DMS79 (cell line): ENCODE measurements around the gene STAT5A.
"Not testable (repeated sequence)": the region's sequence is repeated elsewhere in the genome, so short reads cannot be mapped to it uniquely, and the experiment has no call there.

Source experiments
- DNase-seq: peaks from one replicate; lab custom pipeline; 2025; lab: John Stamatoyannopoulos, UW

STAT5A gene

GRCh38 chr17:42285346-42286050 lies 2.8 kb upstream of the STAT5A start:
- DNase-seq = no peak

- no peak for DNase-seq
These were observed 1.7 kb upstream of the STAT5A start for GRCh38 chr17:42286411-42287221.

DNA sequence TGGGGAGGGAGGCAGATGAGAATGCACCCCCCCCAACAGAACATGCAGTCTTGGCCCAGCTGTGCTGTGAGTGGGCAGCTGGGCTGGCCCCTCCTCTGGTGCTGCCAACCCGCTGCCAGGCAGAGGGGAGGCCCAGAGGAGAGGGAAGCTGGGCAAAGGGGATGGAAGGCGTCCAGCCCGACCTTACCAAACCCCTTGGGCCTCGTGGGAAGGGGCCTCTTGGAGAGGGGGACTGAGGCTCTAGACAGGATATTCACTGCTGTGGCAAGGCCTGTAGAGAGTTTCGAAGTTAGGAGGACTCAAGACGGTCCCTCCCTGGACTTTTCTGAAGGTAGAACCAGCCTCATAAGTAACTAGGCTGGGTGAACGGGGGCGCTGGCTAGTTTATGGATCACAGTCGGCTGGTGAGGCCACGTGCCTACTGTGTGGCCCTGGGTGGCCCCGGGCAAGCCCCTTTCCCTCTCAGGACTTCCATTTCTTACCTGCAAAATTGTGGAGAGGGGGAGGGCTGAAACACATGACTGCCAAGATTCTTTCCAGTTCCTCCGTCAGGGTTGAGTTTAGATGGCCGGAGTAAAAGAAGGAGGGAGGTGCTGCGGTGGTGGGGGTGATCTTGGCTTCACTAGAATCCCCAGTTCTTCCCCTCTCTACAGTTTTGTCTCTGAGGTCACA lies 857 bp upstream of the STAT5A start:
- DNase-seq = no peak

DNA sequence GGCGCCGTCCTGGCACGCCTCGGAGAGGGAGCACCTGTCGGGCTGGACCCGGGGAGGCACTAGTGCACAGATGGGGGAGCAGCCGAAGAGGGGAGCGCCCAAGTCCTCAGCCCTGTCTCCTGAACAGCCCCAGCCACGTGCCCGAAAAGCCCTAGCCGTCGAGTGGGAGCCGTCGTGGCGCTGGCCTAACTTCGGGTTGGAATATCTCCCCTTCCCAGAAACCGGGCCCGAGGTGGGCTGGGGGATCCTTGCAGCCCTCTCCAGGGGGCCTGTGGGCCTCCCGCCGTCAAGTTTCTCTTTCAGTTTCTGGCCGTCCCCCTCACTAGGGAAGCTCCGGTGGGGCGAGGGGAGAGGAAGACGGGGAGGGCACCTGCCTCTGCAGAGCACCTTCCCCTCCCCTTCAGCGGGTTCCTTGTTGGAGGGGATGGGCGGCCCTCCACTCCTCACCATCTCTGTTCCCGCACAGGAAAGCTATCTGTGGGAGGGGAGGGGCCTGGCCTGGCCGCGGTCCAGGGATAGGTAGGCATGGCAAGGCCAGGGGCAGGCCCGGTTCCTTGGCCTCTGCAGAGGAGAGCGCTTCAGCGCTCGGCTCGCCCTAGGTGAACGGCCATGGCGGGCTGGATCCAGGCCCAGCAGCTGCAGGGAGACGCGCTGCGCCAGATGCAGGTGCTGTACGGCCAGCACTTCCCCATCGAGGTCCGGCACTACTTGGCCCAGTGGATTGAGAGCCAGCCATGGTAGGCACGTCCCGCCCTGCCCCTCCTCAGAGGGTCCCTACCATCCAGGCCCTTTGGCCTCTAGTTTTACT lies 709 bp downstream of the STAT5A start:
- DNase-seq = peak; percentile 38

GRCh38 chr17:42289611-42290181 lies 1.4 kb downstream of the STAT5A start:
- DNase-seq = no peak

GRCh38 chr17:42290577-42290976 lies 2.3 kb downstream of the STAT5A start:
- no peak for DNase-seq

- DNase-seq = no peak
These were observed 2.8 kb downstream of the STAT5A start for GRCh38 chr17:42291129-42291528.

DNA sequence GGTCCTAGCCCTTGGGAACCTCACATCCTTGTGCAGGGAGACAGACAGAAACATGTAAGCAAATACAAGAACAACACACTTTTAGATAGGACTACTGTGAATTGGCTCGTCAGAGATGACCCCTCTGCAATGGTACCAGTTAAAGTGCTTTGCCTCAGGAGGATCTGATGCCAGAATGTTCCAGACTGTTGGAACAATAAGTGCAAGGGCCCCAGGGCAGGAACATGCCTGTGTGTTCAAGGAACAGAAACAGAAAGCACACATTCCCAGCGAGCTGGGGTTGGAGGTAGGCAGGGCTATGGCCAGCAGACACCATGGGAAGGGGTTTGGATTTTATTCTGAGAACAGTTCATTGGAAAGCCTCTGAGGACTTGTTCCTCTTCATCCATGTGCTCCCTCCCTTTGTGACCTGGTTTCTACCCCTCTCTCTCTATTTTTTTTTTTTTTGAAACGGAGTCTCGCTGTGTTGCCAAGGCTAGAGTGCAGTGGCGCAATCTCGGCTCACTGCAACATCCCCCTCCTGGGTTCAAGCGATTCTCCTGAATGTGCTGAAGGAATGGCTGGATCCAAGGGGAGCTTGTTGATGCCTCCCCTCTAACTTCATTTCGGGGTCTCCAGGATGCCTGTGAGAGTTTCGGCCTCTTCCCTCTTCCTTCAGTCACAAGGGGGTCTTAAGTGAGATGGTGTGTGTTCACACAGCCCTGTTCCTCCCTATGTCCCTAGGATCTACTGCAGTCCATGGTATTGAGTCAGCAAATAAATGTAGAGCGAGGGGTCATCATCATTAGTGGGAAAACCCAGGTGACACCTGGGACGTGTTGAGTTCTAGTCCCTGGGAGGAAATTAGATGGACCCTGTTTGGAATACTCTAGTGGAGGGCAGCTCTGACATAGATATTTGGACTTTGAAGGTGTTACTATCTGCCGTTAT lies 6.4 kb downstream of the STAT5A start:
- DNase-seq = no peak

GRCh38 chr17:42296012-42296411 lies 7.7 kb downstream of the STAT5A start:
- no peak for DNase-seq

DNA sequence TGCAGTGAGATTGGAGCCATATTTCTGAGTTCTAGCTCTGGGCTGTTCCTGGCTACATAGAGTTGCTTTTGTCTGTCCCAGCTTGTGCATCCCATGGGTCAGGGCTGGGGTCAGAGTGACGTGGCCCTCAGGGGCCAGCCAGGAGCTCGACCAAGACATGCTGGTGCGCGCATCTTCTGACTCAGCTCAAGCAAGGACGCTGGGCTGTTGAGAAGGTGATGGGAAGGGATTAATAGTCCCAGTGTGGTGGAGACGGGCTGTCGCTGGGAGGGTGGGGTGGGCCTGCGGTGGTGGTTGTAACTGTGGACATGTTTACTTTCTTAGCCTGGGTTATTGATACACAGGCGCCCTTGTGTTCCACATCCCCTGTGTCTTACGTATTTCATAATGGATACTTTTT lies 9.5 kb downstream of the STAT5A start:
- DNase-seq = not testable (repeated sequence)

DNA sequence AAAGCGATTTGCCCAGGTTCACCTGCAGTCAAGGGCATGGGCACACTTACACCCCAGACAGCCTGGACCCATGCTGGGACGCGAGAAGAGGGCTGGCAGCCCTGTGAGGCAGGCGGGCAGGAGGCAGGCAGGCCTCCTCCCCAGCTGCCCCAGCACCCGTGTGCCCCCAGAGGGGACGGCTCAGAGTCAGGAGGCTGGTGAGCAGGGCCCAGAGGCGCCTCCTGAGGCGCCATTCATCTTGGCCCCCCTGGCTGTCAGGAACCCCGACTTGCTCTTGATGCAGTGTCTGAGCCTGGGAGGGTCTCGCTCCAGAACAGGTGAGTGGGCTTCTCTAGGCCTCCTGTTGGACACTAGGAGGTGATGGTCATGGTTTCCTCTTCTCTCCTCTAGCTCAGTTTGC lies 11.1 kb downstream of the STAT5A start:
- not testable (repeated sequence) for DNase-seq

GRCh38 chr17:42299913-42300312 lies 11.6 kb downstream of the STAT5A start:
- DNase-seq = not testable (repeated sequence)

- no peak for DNase-seq
These were observed 12.7 kb downstream of the STAT5A start for GRCh38 chr17:42301022-42301421.

GRCh38 chr17:42303694-42304093 lies 15.4 kb downstream of the STAT5A start:
- no peak for DNase-seq

DNA sequence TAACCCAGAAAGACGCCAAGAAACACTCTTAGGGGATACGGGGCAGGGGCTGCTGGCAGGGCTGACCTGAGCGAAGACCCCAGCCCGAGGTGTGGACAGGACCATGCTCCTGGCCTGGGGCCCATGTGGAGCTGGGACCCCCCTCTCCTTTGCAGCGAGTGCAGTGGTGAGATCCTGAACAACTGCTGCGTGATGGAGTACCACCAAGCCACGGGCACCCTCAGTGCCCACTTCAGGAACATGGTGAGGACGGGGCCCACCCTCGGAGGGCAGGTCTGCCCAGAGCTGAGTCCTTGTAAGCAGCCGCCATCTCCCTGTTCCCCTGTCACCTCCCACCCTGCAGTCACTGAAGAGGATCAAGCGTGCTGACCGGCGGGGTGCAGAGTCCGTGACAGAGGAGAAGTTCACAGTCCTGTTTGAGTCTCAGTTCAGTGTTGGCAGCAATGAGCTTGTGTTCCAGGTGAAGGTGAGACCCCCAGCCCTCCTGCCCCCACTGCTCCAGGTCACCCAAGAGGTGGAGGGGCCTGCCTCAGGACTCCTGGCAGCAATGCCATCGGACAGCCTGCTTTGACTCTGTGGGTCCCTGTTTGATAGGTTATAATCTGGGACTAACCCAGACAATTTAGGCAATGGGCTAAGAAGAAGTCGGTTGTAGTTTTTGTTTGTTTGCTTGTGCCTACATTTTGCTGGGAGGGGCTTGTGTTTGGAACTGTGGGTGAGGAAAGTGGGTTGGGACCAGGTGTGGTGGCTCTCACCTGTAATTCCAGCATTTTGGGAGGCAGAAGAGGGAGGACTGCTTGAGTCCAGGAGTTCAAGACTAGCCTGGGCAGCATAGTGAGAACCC lies 16.1 kb downstream of the STAT5A start:
- DNase-seq = no peak

GRCh38 chr17:42305031-42305330 lies 16.7 kb downstream of the STAT5A start:
- DNase-seq = not testable (repeated sequence)

DNA sequence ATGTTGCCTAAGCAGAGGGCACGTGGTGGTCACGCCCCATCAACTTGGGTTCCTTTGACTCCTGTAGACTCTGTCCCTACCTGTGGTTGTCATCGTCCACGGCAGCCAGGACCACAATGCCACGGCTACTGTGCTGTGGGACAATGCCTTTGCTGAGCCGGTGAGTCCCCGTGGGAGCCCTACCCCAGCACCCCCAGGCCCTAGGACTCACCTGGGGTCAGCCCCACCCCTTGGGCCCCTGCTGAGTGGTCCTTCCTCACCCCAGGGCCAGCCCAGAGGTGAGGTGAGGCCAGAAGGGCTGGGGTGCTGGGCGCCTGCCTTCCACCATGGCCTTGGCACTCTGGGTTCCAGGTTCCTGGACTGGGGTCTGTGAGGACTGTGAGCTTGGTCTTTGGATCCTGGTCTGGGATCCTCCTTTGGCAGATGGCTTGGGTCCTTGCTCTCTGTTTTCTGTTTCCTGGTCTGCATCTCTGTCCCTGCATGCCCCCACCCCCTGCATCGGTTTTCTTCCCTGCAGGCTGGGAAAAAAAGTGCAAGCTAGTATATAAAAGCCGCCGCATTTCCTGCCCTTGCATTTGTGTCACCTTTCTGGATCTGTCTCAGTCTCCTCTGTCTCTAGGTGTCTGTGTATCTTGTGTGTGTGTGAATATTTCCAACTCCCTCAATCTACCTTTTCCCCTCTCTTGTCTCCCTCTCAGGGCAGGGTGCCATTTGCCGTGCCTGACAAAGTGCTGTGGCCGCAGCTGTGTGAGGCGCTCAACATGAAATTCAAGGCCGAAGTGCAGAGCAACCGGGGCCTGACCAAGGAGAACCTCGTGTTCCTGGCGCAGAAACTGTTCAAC lies 17.5 kb downstream of the STAT5A start:
- no peak for DNase-seq

DNA sequence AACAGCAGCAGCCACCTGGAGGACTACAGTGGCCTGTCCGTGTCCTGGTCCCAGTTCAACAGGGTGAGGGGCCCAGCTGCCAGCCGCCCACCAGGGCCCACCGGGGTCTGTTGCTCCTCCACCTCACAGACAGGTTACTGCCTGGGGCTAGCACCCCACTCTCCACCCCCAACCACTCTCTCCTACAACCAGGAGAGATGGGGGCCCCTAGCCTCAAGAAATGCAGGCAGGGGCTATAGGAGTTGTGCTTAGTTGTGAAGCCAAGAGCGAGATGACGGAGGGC lies 18.0 kb downstream of the STAT5A start:
- DNase-seq = no peak

DNA sequence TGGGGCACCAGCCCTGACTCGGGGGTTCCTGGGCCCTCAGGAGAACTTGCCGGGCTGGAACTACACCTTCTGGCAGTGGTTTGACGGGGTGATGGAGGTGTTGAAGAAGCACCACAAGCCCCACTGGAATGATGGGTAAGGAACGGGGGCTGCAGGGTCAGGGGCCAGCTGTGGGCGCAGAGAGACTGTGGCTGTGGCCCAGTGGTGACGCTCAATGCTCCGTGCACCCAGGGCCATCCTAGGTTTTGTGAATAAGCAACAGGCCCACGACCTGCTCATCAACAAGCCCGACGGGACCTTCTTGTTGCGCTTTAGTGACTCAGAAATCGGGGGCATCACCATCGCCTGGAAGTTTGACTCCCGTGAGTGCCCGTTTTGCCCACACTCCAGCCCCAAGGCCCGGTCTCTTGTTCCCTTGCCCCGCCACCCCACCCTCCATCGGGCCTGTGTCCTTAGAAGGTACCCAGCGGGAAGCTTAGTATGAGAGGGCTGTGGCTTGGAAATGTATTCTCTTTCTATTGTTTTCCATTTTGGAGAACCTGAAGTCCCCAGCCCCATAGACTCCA lies 19.1 kb downstream of the STAT5A start:
- DNase-seq = no peak
